ENCODE data around the gene TPM4. TPM values are rescaled to one million over a fixed set of nuclear protein-coding genes. Genes with fewer than 3 reads are reported as not detected.
"Not testable (repeated sequence)": the region's sequence is repeated elsewhere in the genome, so short reads cannot be mapped to it uniquely, and the experiment has no call there.

The TPM4 gene
- polyA plus RNA-seq, 4 donors, result 135 to 238 (median 159) TPM

DNA sequence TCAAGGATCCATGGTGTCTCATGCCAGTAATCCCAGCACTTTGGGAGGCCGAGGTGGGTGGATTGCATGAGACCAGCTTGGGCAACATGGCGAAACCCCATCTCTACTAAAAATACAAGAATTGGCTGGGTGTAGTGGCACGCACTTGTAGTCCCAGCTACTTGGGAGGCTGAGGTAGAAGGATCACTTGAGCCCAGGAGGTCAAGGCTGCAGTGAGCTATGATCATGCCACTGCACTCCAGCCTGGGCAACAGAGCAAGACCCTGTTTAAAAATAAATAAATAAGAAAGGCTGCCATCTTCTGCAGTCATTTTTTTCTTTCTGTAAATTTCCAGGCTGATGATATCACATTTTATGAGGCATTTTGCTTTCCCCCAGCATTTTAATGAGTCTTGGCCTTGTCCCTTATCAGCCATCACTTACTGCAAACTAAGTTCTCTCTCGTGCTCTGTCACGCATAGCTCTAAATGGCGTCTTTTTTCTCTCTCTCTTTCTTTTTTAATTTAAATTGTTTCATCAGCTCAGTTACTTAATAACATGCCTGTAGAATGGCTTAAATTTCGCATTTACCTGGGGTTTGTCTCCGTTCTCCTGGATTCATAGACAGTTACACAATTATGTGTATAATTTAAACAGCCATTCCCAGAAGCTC, 23.1 kb downstream of the TPM4 start:
- WGBS, 3 donors, result 92 to 97% (median 96%) methylated on average over 8 of the region's 8 CpGs
- not testable (repeated sequence) for FAIRE-seq; H3K9me3 ChIP-seq (ENCODE audit: control insufficient read depth in 2 of 2, insufficient read depth in 1 of 2, low read depth in 1 of 2, low read length in 1 of 2); H3K27me3 ChIP-seq (ENCODE audit: control insufficient read depth in 3 of 3, insufficient read depth in 3 of 3, low read length in 3 of 3); H3K4me3 ChIP-seq (ENCODE audit: low read depth in 1 of 3, low read length in 3 of 3); H3K27ac ChIP-seq (ENCODE audit: low read depth in 1 of 3, low read length in 2 of 3); DNase-seq
- Histone ChIP-seq H3K36me3 (ENCODE audit: control insufficient read depth in 3 of 3, insufficient read depth in 2 of 3, low read depth in 1 of 3, low read length in 3 of 3) (peaks cover 19 to 62% (median 21%) of the 10 kb centered on the region in 3 donors), H3K4me1 (ENCODE audit: control insufficient read depth in 3 of 3, insufficient read depth in 2 of 3, low read depth in 1 of 3, low read length in 2 of 3) (peaks cover 0 to 11% (median 0%) of the 10 kb centered on the region in 3 donors)

- Histone ChIP-seq H3K27me3 (ENCODE audit: control insufficient read depth in 3 of 3, insufficient read depth in 3 of 3, low read length in 3 of 3) (no peaks in the 10 kb centered on the region), H3K4me1 (ENCODE audit: control insufficient read depth in 3 of 3, insufficient read depth in 2 of 3, low read depth in 1 of 3, low read length in 2 of 3) (peaks cover 0 to 11% (median 0%) of the 10 kb centered on the region in 3 donors), H3K27ac (ENCODE audit: low read depth in 1 of 3, low read length in 2 of 3) (no peak overlapping the region), H3K36me3 (ENCODE audit: control insufficient read depth in 3 of 3, insufficient read depth in 2 of 3, low read depth in 1 of 3, low read length in 3 of 3) (peaks cover 12 to 57% (median 14%) of the 10 kb centered on the region in 3 donors), H3K9me3 (ENCODE audit: control insufficient read depth in 2 of 2, insufficient read depth in 1 of 2, low read depth in 1 of 2, low read length in 1 of 2) (no peaks in the 10 kb centered on the region), H3K4me3 (ENCODE audit: low read depth in 1 of 3, low read length in 3 of 3) (no peak overlapping the region)
- 89 to 97% (median 93%) methylated on average over 4 of the region's 4 CpGs for WGBS, 3 donors
- DNase-seq, result no peak
- no peak for FAIRE-seq
Measured at GRCh38 chr19:16100524-16100923, 24.2 kb downstream of the TPM4 start.

DNA sequence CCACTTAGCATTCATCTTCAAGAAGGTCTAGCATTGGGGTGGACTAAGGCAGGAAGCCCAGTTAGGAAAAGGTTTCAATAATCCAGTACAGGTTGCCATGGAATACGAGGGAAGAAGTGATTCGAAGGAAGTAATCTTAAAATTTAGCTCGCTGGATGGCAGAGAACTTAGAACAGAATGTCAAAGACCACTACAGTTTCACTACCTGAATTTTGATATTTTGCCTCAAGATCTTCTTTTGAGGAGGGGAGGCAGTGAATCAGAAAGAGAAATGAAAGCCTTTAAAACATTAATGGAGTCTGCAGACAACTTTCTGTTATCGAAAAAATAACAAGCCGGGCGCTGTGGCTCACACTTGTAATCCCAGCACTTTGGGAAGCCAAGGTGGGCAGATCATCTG, 28.4 kb downstream of the TPM4 start:
- H3K36me3 ChIP-seq (ENCODE audit: control insufficient read depth in 3 of 3, insufficient read depth in 2 of 3, low read depth in 1 of 3, low read length in 3 of 3), result peaks cover 7 to 27% (median 10%) of the 10 kb centered on the region in 3 donors
- WGBS, 3 donors, result 84 to 96% (median 92%) methylated on average over 6 of the region's 6 CpGs
- DNase-seq, result no peak
- no peaks in the 10 kb centered on the region for H3K9me3 ChIP-seq (ENCODE audit: control insufficient read depth in 2 of 2, insufficient read depth in 1 of 2, low read depth in 1 of 2, low read length in 1 of 2)
- no peak for FAIRE-seq
- H3K27ac ChIP-seq (ENCODE audit: low read depth in 1 of 3, low read length in 2 of 3), result no peak overlapping the region
- H3K27me3 ChIP-seq (ENCODE audit: control insufficient read depth in 3 of 3, insufficient read depth in 3 of 3, low read length in 3 of 3), result no peaks in the 10 kb centered on the region
- no peaks in the 10 kb centered on the region for H3K4me1 ChIP-seq (ENCODE audit: control insufficient read depth in 3 of 3, insufficient read depth in 2 of 3, low read depth in 1 of 3, low read length in 2 of 3)
- H3K4me3 ChIP-seq (ENCODE audit: low read depth in 1 of 3, low read length in 3 of 3), result no peak overlapping the region

GRCh38 chr19:16106121-16106520, 29.8 kb downstream of the TPM4 start:
- Histone ChIP-seq H3K4me1 (ENCODE audit: control insufficient read depth in 3 of 3, insufficient read depth in 2 of 3, low read depth in 1 of 3, low read length in 2 of 3) (peaks cover 0 to 7% (median 0%) of the 10 kb centered on the region in 3 donors), H3K4me3 (ENCODE audit: low read depth in 1 of 3, low read length in 3 of 3) (no peak overlapping the region), H3K9me3 (ENCODE audit: control insufficient read depth in 2 of 2, insufficient read depth in 1 of 2, low read depth in 1 of 2, low read length in 1 of 2) (no peaks in the 10 kb centered on the region), H3K27ac (ENCODE audit: low read depth in 1 of 3, low read length in 2 of 3) (peak overlapping the region in 1 of 3 donors; percentile 14), H3K36me3 (ENCODE audit: control insufficient read depth in 3 of 3, insufficient read depth in 2 of 3, low read depth in 1 of 3, low read length in 3 of 3) (peaks cover 6 to 19% (median 7%) of the 10 kb centered on the region in 3 donors), H3K27me3 (ENCODE audit: control insufficient read depth in 3 of 3, insufficient read depth in 3 of 3, low read length in 3 of 3) (no peaks in the 10 kb centered on the region)
- FAIRE-seq (no peak), DNase-seq (no peak)
- WGBS, 3 donors, result 8 to 11% (median 8%) methylated on average over 3 of the region's 3 CpGs

GRCh38 chr19:16111160-16111908, 35.0 kb downstream of the TPM4 start, which contains the start of gene RAB8A:
RAB8A (plus strand) TSS chr19:16111889; CDS start chr19:16111902, 13 bp downstream.
- no peak for FAIRE-seq

GRCh38 chr19:16111909-16112752, 35.8 kb downstream of the TPM4 start:
- H3K27me3 ChIP-seq (ENCODE audit: control insufficient read depth in 3 of 3, insufficient read depth in 3 of 3, low read length in 3 of 3), result no peaks in the 10 kb centered on the region
- no peaks in the 10 kb centered on the region for H3K9me3 ChIP-seq (ENCODE audit: control insufficient read depth in 2 of 2, insufficient read depth in 1 of 2, low read depth in 1 of 2, low read length in 1 of 2)
- WGBS, 3 donors, result 1 to 2% (median 1%) methylated on average over 36 to 37 of the region's 37 CpGs
- FAIRE-seq (no peak), DNase-seq (peak; percentile 45 to 61)
- peak overlapping the region; percentile 89 to 96 (median 94) for H3K4me3 ChIP-seq (ENCODE audit: low read depth in 1 of 3, low read length in 3 of 3)
- peak overlapping the region; percentile 91 to 98 (median 93) for H3K27ac ChIP-seq (ENCODE audit: low read depth in 1 of 3, low read length in 2 of 3)
- H3K36me3 ChIP-seq (ENCODE audit: control insufficient read depth in 3 of 3, insufficient read depth in 2 of 3, low read depth in 1 of 3, low read length in 3 of 3), result peaks cover 0 to 30% (median 0%) of the 10 kb centered on the region in 3 donors
- H3K4me1 ChIP-seq (ENCODE audit: control insufficient read depth in 3 of 3, insufficient read depth in 2 of 3, low read depth in 1 of 3, low read length in 2 of 3), result peaks cover 0 to 51% (median 6%) of the 10 kb centered on the region in 3 donors

More at GRCh38 chr19:16111160-16111908, 35.0 kb downstream of the TPM4 start, which contains the start of gene RAB8A:
- Histone ChIP-seq H3K4me3 (ENCODE audit: low read depth in 1 of 3, low read length in 3 of 3) (peak within 1 kb of the TSS; percentile 89 to 96 (median 94)), H3K4me1 (ENCODE audit: control insufficient read depth in 3 of 3, insufficient read depth in 2 of 3, low read depth in 1 of 3, low read length in 2 of 3) (peaks cover 0 to 47% (median 6%) of the 10 kb centered on the region in 3 donors), H3K27me3 (ENCODE audit: control insufficient read depth in 3 of 3, insufficient read depth in 3 of 3, low read length in 3 of 3) (no peaks in the 10 kb centered on the region), H3K9me3 (ENCODE audit: control insufficient read depth in 2 of 2, insufficient read depth in 1 of 2, low read depth in 1 of 2, low read length in 1 of 2) (no peaks in the 10 kb centered on the region), H3K27ac (ENCODE audit: low read depth in 1 of 3, low read length in 2 of 3) (peak within 1 kb of the TSS; percentile 91 to 98 (median 93)), H3K36me3 (ENCODE audit: control insufficient read depth in 3 of 3, insufficient read depth in 2 of 3, low read depth in 1 of 3, low read length in 3 of 3) (peaks cover 0 to 30% (median 0%) of the 10 kb centered on the region in 3 donors)
- 0 to 1% (median 1%) methylated on average over 66 to 81 of the region's 81 CpGs for WGBS, 3 donors
- peak; percentile 99 to 100 for DNase-seq

GRCh38 chr19:16112778-16113177, 36.5 kb downstream of the TPM4 start:
- H3K36me3 ChIP-seq (ENCODE audit: control insufficient read depth in 3 of 3, insufficient read depth in 2 of 3, low read depth in 1 of 3, low read length in 3 of 3), result peaks cover 0 to 35% (median 0%) of the 10 kb centered on the region in 3 donors
- DNase-seq (no peak), FAIRE-seq (no peak)
- H3K27ac ChIP-seq (ENCODE audit: low read depth in 1 of 3, low read length in 2 of 3), result peak overlapping the region; percentile 91 to 98 (median 93)
- no peaks in the 10 kb centered on the region for H3K9me3 ChIP-seq (ENCODE audit: control insufficient read depth in 2 of 2, insufficient read depth in 1 of 2, low read depth in 1 of 2, low read length in 1 of 2)
- WGBS, 3 donors, result 10 to 42% (median 20%) methylated on average over 2 of the region's 2 CpGs
- H3K27me3 ChIP-seq (ENCODE audit: control insufficient read depth in 3 of 3, insufficient read depth in 3 of 3, low read length in 3 of 3), result no peaks in the 10 kb centered on the region
- H3K4me1 ChIP-seq (ENCODE audit: control insufficient read depth in 3 of 3, insufficient read depth in 2 of 3, low read depth in 1 of 3, low read length in 2 of 3), result peaks cover 2 to 53% (median 8%) of the 10 kb centered on the region in 3 donors
- H3K4me3 ChIP-seq (ENCODE audit: low read depth in 1 of 3, low read length in 3 of 3), result peak overlapping the region in 2 of 3 donors; percentile 94 to 96

GRCh38 chr19:16113727-16114126, 37.4 kb downstream of the TPM4 start:
- 76 to 89% (median 86%) methylated on average over 3 of the region's 3 CpGs for WGBS, 3 donors
- DNase-seq, result no peak
- FAIRE-seq, result no peak
- Histone ChIP-seq H3K4me3 (ENCODE audit: low read depth in 1 of 3, low read length in 3 of 3) (no peak overlapping the region), H3K4me1 (ENCODE audit: control insufficient read depth in 3 of 3, insufficient read depth in 2 of 3, low read depth in 1 of 3, low read length in 2 of 3) (peaks cover 3 to 60% (median 11%) of the 10 kb centered on the region in 3 donors), H3K27me3 (ENCODE audit: control insufficient read depth in 3 of 3, insufficient read depth in 3 of 3, low read length in 3 of 3) (no peaks in the 10 kb centered on the region), H3K9me3 (ENCODE audit: control insufficient read depth in 2 of 2, insufficient read depth in 1 of 2, low read depth in 1 of 2, low read length in 1 of 2) (no peaks in the 10 kb centered on the region), H3K27ac (ENCODE audit: low read depth in 1 of 3, low read length in 2 of 3) (peak overlapping the region in 2 of 3 donors; percentile 40 to 44), H3K36me3 (ENCODE audit: control insufficient read depth in 3 of 3, insufficient read depth in 2 of 3, low read depth in 1 of 3, low read length in 3 of 3) (peaks cover 0 to 44% (median 5%) of the 10 kb centered on the region in 3 donors)

Measured in small intestine (tissue), 7 donors.